Measurements from ENCODE around the gene HDAC5.

DNA sequence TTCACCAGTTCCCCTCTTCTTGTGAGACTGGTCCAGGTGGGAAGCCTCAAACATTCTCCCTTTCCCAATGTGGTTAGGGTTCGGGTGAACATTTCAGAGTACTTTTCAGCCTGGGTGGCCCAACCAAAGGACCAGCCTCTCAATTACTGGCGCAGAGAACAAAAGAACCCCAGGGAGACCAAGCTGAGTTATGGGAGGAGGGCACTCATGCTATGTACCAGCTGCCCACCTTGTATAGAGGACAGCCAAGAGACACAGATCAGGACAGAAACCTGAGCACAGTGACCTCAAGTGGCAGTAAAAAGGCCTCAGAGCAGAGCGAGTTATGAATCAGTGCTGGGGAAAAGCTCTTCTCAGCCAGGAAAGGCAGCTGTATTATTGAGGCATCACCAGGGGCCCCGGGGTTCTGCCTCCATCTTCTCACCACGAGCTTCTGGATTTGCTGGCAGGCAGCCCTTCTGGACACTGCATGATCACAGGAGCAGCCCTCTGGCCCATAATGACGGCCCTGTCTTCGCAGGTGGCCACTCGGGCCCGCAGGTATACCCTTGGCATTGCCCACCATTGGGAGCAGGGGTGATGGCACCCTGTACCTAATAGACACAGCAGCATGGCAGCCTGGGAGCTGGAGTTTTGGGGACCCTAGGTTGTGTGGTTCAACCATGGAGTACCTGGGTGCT, 49.1 kb downstream of the HDAC5 start:
- TF ChIP-seq, protein P1, sequence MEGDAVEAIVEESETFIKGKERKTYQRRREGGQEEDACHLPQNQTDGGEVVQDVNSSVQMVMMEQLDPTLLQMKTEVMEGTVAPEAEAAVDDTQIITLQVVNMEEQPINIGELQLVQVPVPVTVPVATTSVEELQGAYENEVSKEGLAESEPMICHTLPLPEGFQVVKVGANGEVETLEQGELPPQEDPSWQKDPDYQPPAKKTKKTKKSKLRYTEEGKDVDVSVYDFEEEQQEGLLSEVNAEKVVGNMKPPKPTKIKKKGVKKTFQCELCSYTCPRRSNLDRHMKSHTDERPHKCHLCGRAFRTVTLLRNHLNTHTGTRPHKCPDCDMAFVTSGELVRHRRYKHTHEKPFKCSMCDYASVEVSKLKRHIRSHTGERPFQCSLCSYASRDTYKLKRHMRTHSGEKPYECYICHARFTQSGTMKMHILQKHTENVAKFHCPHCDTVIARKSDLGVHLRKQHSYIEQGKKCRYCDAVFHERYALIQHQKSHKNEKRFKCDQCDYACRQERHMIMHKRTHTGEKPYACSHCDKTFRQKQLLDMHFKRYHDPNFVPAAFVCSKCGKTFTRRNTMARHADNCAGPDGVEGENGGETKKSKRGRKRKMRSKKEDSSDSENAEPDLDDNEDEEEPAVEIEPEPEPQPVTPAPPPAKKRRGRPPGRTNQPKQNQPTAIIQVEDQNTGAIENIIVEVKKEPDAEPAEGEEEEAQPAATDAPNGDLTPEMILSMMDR (conservative IDR thresholded peaks at IDR 0.05 in 1 of 2, IDR thresholded peaks at IDR 0.05 in 1 of 2; ENCODE audit: low read depth in 1 of 2, low read length in 2 of 2): peak in 1 of 2 donors; percentile 15
- TF ChIP-seq EZH2 (IDR thresholded peaks at IDR 0.05; ENCODE audit: low read length, missing control alignments): no peak
